Activated naive CD8-positive, alpha-beta T cell treated with anti-CD3 and anti-CD28 coated beads, Interleukin-2, amount 10 ng/mL, durations not matched to agents 7 days and 5 days (primary cell): Measurements from ENCODE around the gene IKZF3. TPM values are rescaled to one million over a fixed set of nuclear protein-coding genes. Genes with fewer than 3 reads are reported as not detected.

Source experiments
- ATAC-seq: fragments of 150-1000 bp; cut with Tn5 transposase; one replicate; pipeline ENCODE4 v1.10.0; 2021; ENCODE audit warnings: low read depth, moderate library complexity
- POLR2A ChIA-PET: fragments of 350-600 bp; sonication (Branson Sonifier 250); formaldehyde crosslinking; loops from one replicate; lab custom pipeline; 2021; ENCODE audit warnings: antibody characterized with exemption; lab: Charles Lee
- DNase-seq: peaks from one replicate; pipeline ENCODE4 v3.0.0; 2021
- H3K27ac Mint-ChIP-seq: one replicate; pipeline ENCODE4 v1.8.0; 2022; ENCODE audit warnings: mild to moderate bottlenecking, mixed read lengths
- H3K27me3 Mint-ChIP-seq: one replicate; pipeline ENCODE4 v1.8.0; 2022; ENCODE audit warnings: mild to moderate bottlenecking, moderate library complexity, mixed read lengths
- H3K36me3 Mint-ChIP-seq: one replicate; pipeline ENCODE4 v1.8.0; 2021; ENCODE audit warnings: mild to moderate bottlenecking, mixed read lengths
- H3K4me1 Mint-ChIP-seq: one replicate; pipeline ENCODE4 v1.8.0; 2021; ENCODE audit warnings: mixed read lengths
- H3K4me3 Mint-ChIP-seq: one replicate; pipeline ENCODE4 v1.8.0; 2022; ENCODE audit warnings: mild to moderate bottlenecking, moderate library complexity, mixed read lengths
- H3K9me3 Mint-ChIP-seq: one replicate; pipeline ENCODE4 v1.8.0; 2021; ENCODE audit warnings: mixed read lengths
- total RNA-seq, 2 experiments: library from RNA; stranded (reverse); gene quantifications; one replicate each; pipeline ENCODE4 v1.2.3, GENCODE V29; 2021

IKZF3 gene
- total RNA-seq, 2 experiments from 2014 or later = 78.5 to 83.5 TPM

DNA sequence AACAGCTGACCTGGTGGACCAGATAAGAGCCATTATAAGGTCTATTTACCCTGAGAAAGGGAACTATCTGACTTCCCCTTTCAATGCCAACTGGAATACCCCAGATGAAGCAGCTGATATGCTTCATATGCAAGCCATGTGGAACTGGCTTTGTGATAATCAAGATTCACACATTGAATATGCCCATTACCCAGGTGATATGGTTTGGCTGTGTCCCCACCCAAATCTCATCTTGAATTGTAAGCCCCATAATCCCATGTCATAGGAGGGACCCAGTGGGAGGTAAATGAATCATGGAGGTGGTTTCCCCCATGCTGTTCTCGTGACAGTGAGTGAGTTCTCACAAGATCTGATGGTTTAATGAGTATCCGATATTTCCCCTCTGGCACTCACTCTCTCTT lies 42.1 kb downstream of the IKZF3 start:
- POLR2A ChIA-PET = interaction anchor here (0.9 to 1.3 kb wide), 2 partner anchors 9 to 92 kb away, joined by 3 to 4 read pairs; partner anchors contain the start of gene MIEN1
- H3K9me3 Mint-ChIP-seq = peaks cover 29% of the 10 kb centered on the region
- H3K4me3 Mint-ChIP-seq = no peak overlapping the region
- peak overlapping the region; percentile 22 for H3K27ac Mint-ChIP-seq
- DNase-seq (no peak), ATAC-seq (no peak)
- H3K27me3 Mint-ChIP-seq = no peaks in the 10 kb centered on the region
- H3K36me3 Mint-ChIP-seq = peaks cover 70% of the 10 kb centered on the region
- H3K4me1 Mint-ChIP-seq = peaks cover 30% of the 10 kb centered on the region

- Mint-ChIP-seq H3K9me3 (peaks cover 27% of the 10 kb centered on the region), H3K27ac (peak overlapping the region; percentile 44), H3K4me3 (no peak overlapping the region), H3K36me3 (peaks cover 62% of the 10 kb centered on the region), H3K4me1 (peaks cover 28% of the 10 kb centered on the region), H3K27me3 (no peaks in the 10 kb centered on the region)
- POLR2A ChIA-PET = interaction anchor here (0.9 to 1.6 kb wide), 3 partner anchors 8 to 91 kb away, joined by 3 to 8 read pairs (median 4); partner anchors contain the start of gene MIEN1
- no peak for ATAC-seq
- DNase-seq = no peak
These were observed 43.1 kb downstream of the IKZF3 start for GRCh38 chr17:39820987-39821386.

- POLR2A ChIA-PET = interaction anchor here (1.2 to 1.6 kb wide), 2 partner anchors 27 to 106 kb away, joined by 6 to 8 read pairs; no protein-coding TSS in a partner anchor
- Mint-ChIP-seq H3K36me3 (peaks cover 61% of the 10 kb centered on the region), H3K4me3 (no peak overlapping the region), H3K4me1 (peaks cover 28% of the 10 kb centered on the region), H3K27me3 (no peaks in the 10 kb centered on the region), H3K9me3 (peaks cover 27% of the 10 kb centered on the region), H3K27ac (peak overlapping the region; percentile 67)
- no peak for DNase-seq
- no peak for ATAC-seq
These were observed 43.6 kb downstream of the IKZF3 start for GRCh38 chr17:39820541-39820940.

DNA sequence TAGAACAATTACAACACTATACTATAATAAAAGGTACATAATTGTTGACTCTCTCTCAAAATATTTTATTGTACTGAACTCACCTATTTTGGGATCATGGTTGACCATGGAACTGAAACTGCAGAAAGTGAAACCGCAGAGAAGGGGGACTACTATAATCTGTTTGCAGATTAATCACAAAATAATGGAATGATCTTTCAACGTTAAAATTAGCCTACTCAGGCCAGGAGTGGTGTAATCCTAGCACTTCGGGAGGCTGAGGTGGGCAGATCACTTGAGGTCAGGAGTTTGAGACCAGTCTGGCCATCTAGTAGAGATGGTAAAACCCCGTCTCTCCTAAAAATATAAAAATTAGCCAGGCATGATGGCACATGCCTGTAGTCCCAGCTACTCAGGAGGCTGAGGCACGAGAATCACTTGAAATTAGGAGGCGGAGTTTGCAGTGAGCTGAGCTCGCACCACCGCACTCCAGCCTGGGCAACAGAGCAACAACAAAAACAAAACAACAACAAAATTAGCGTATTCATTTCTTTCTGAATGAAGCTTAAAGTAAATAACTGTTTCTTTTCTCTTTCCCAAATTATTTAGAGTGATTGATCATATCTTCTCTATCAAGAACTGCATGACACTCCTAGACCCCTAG lies 45.6 kb downstream of the IKZF3 start:
- H3K4me3 Mint-ChIP-seq = peak overlapping the region; percentile 52
- H3K27me3 Mint-ChIP-seq = no peaks in the 10 kb centered on the region
- peaks cover 46% of the 10 kb centered on the region for H3K36me3 Mint-ChIP-seq
- ATAC-seq (no peak), DNase-seq (no peak)
- H3K27ac Mint-ChIP-seq = peak overlapping the region; percentile 78
- POLR2A ChIA-PET = interaction anchor here (0.7 to 1.7 kb wide), 6 partner anchors 12 to 162 kb away, joined by 4 to 5 read pairs (median 4); partner anchors contain the start of gene PSMD3
- peaks cover 7% of the 10 kb centered on the region for H3K9me3 Mint-ChIP-seq
- peaks cover 42% of the 10 kb centered on the region for H3K4me1 Mint-ChIP-seq

DNA sequence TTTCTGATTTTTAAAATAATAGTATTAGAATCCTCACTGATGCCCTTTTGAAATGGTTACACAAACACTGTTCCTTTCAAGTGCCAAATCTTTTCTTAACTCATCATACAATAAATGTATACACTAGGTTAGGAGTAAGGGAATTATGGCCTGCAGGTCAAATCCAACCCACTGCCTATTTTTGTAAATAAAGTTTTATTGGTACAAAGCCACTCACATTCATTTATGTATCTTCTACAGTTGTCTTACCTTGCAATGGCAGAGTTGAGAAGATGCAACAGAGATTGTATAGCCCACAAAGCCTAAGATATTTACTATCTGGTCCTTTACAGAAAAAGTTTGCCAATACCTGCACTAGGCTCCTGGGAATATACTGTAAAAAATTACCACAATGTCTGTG lies 47.8 kb downstream of the IKZF3 start:
- POLR2A ChIA-PET = interaction anchor here (1.1 kb wide), 1 partner anchor 9 kb away, joined by 7 read pairs; no protein-coding TSS in a partner anchor
- DNase-seq (no peak), ATAC-seq (no peak)
- Mint-ChIP-seq H3K27me3 (no peaks in the 10 kb centered on the region), H3K4me1 (peaks cover 57% of the 10 kb centered on the region), H3K27ac (no peak overlapping the region), H3K4me3 (no peak overlapping the region), H3K36me3 (peaks cover 32% of the 10 kb centered on the region), H3K9me3 (no peaks in the 10 kb centered on the region)

- ATAC-seq = no peak
- H3K9me3 Mint-ChIP-seq = no peaks in the 10 kb centered on the region
- peaks cover 46% of the 10 kb centered on the region for H3K4me1 Mint-ChIP-seq
- peaks cover 32% of the 10 kb centered on the region for H3K36me3 Mint-ChIP-seq
- POLR2A ChIA-PET = interaction anchor here (0.6 to 1.6 kb wide), 6 partner anchors 9 to 97 kb away, joined by 3 to 10 read pairs (median 4); no protein-coding TSS in a partner anchor
- DNase-seq = no peak
- peak overlapping the region; percentile 75 for H3K4me3 Mint-ChIP-seq
- H3K27me3 Mint-ChIP-seq = no peaks in the 10 kb centered on the region
- peak overlapping the region; percentile 84 for H3K27ac Mint-ChIP-seq
These were observed 49.6 kb downstream of the IKZF3 start for GRCh38 chr17:39814497-39814896.

GRCh38 chr17:39813631-39814030 lies 50.5 kb downstream of the IKZF3 start:
- H3K27ac Mint-ChIP-seq = peak overlapping the region; percentile 84
- H3K4me3 Mint-ChIP-seq = peak overlapping the region; percentile 75
- ATAC-seq (peak; percentile 93), DNase-seq (peak; percentile 48)
- H3K4me1 Mint-ChIP-seq = peaks cover 41% of the 10 kb centered on the region
- H3K27me3 Mint-ChIP-seq = no peaks in the 10 kb centered on the region
- POLR2A ChIA-PET = interaction anchor here (0.6 to 1.6 kb wide), 14 partner anchors 8 to 126 kb away, joined by 3 to 10 read pairs (median 3); partner anchors contain the start of gene PGAP3
- H3K36me3 Mint-ChIP-seq = peaks cover 34% of the 10 kb centered on the region
- H3K9me3 Mint-ChIP-seq = no peaks in the 10 kb centered on the region

GRCh38 chr17:39812466-39812865 lies 51.6 kb downstream of the IKZF3 start:
- POLR2A ChIA-PET = interaction anchor here (1.0 to 1.6 kb wide), 5 partner anchors 9 to 49 kb away, joined by 3 to 5 read pairs (median 3); no protein-coding TSS in a partner anchor
- Mint-ChIP-seq H3K9me3 (no peaks in the 10 kb centered on the region), H3K4me1 (peaks cover 37% of the 10 kb centered on the region), H3K36me3 (peaks cover 30% of the 10 kb centered on the region), H3K27ac (peak overlapping the region; percentile 66), H3K4me3 (peak overlapping the region; percentile 47), H3K27me3 (no peaks in the 10 kb centered on the region)
- no peak for ATAC-seq
- DNase-seq = no peak

DNA sequence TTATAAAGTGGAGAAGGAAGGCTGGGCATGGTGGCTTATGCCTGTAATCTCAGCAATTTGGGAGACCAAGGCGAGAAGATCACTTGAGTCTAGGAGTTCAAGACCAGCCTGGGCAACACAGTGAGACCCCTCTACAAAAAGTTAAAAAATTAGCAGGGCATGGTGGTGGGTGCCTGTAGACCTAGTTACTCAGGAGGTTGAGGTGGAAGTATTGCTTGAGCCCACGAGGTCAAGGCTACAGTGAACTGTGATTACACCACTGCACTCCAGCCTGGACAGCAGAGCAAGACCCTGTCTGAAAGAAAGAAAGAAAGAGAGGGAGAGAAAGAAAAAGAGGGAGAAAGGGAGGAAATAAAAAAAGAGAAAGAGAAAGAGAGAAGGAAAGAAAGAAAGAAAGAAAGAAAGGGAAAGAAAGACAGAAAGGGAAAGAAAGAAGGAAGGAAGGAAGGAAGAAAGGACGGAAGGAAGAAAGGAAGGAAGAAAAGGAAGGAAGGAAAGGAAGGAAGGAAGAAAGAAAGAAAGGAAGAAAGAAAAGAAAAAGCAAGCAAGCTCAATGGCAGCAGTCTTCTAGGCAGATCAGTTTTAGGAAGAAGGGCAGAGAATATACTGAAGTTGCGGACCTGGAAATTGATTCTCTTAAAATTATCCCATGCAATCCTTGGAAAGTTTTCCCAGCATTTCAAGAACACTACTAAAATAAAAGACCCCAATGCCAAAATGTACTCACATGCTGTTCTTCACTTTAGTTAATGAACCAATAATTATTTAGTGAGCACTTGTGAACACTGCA lies 53.0 kb downstream of the IKZF3 start:
- peaks cover 26% of the 10 kb centered on the region for H3K36me3 Mint-ChIP-seq
- POLR2A ChIA-PET = no interaction called here

GRCh38 chr17:39809221-39809620 lies 54.9 kb downstream of the IKZF3 start:
- POLR2A ChIA-PET = no interaction called here
- Mint-ChIP-seq H3K27me3 (no peaks in the 10 kb centered on the region), H3K4me3 (no peak overlapping the region)

More for the DNA sequence above, 53.0 kb downstream of the IKZF3 start:
- ATAC-seq (no peak), DNase-seq (no peak)
- H3K4me3 Mint-ChIP-seq = no peak overlapping the region
- H3K27me3 Mint-ChIP-seq = no peaks in the 10 kb centered on the region
- no peak overlapping the region for H3K27ac Mint-ChIP-seq
- peaks cover 42% of the 10 kb centered on the region for H3K4me1 Mint-ChIP-seq
- no peaks in the 10 kb centered on the region for H3K9me3 Mint-ChIP-seq

GRCh38 chr17:39808409-39808997 lies 55.6 kb downstream of the IKZF3 start:
- no peak for ATAC-seq
- Mint-ChIP-seq H3K9me3 (no peaks in the 10 kb centered on the region), H3K4me3 (no peak overlapping the region), H3K27ac (no peak overlapping the region), H3K36me3 (peaks cover 20% of the 10 kb centered on the region), H3K4me1 (peaks cover 33% of the 10 kb centered on the region), H3K27me3 (no peaks in the 10 kb centered on the region)
- POLR2A ChIA-PET = no interaction called here
- DNase-seq = no peak

More at GRCh38 chr17:39809221-39809620, 54.9 kb downstream of the IKZF3 start:
- peaks cover 41% of the 10 kb centered on the region for H3K4me1 Mint-ChIP-seq
- H3K36me3 Mint-ChIP-seq = peaks cover 20% of the 10 kb centered on the region
- no peak overlapping the region for H3K27ac Mint-ChIP-seq
- no peaks in the 10 kb centered on the region for H3K9me3 Mint-ChIP-seq
- DNase-seq = no peak
- no peak for ATAC-seq

DNA sequence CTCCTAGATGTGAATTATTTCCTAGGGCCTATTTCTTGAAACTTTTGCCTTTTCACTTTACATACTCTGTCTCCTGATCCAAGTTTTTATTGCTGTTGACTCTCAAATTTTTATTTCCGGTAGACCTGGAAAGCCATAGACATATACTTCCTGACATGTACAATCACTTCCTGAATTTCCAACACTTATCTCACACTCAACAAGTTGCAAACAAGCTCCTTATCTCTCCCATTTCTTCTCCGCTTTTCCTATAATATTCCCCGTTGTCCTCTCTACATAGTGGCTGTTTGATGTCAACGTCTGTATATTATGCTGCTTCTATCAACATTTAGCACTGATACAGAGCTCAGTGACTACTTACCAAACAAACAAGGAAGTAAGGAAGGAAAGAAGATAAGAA lies 59.3 kb downstream of the IKZF3 start:
- H3K36me3 Mint-ChIP-seq = peaks cover 12% of the 10 kb centered on the region
- no peak overlapping the region for H3K27ac Mint-ChIP-seq
- no peaks in the 10 kb centered on the region for H3K9me3 Mint-ChIP-seq
- no peak for DNase-seq
- H3K4me1 Mint-ChIP-seq = peaks cover 25% of the 10 kb centered on the region
- POLR2A ChIA-PET = interaction anchor here (0.5 to 1.0 kb wide), 2 partner anchors 9 to 29 kb away, joined by 3 read pairs; no protein-coding TSS in a partner anchor
- no peaks in the 10 kb centered on the region for H3K27me3 Mint-ChIP-seq
- no peak overlapping the region for H3K4me3 Mint-ChIP-seq
- no peak for ATAC-seq

DNA sequence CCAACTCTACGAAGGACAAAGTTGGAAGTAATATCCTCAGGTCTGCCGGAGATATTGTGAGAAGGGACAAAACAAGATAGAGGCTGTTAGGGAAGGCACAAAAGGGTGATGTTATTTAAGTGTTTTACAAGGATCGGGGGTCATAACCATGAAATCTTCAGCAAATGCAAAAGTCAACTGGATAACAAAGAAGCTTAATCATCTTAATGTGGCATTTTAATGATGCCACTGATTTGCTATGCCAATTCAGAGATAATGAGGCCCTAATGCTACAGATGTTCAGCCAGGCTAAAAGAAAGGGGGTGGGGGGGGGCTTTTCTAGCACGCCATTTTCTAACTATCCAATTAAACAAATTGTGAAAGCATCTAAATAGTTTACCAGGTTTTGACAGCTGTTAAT lies 63.1 kb downstream of the IKZF3 start:
- no peak for DNase-seq
- H3K4me1 Mint-ChIP-seq = peaks cover 35% of the 10 kb centered on the region
- POLR2A ChIA-PET = interaction anchor here (0.6 to 1.0 kb wide), 2 partner anchors 12 to 250 kb away, joined by 3 to 6 read pairs; no protein-coding TSS in a partner anchor
- ATAC-seq = no peak
- H3K4me3 Mint-ChIP-seq = peak overlapping the region; percentile 67
- H3K27me3 Mint-ChIP-seq = no peaks in the 10 kb centered on the region
- peaks cover 13% of the 10 kb centered on the region for H3K36me3 Mint-ChIP-seq
- H3K9me3 Mint-ChIP-seq = peaks cover 1% of the 10 kb centered on the region
- peak overlapping the region; percentile 92 for H3K27ac Mint-ChIP-seq
